Spinal cord (tissue), 10 donors: Measurements from ENCODE around the gene ZNF281. TPM values are rescaled to one million over a fixed set of nuclear protein-coding genes. Genes with fewer than 3 reads are reported as not detected.
"Not testable (repeated sequence)": the region's sequence is repeated elsewhere in the genome, so short reads cannot be mapped to it uniquely, and the experiment has no call there.

Source experiments
- DNase-seq, 6 donors: peaks; one replicate each; pipeline versions ENCODE4 v3.0.0 to v3.0.0-alpha.2; 2013 to 2015; ENCODE audit warnings: low spot score in 6 of 6, low read depth in 4 of 6
- H3K27ac ChIP-seq: one replicate; pipeline ENCODE4 v1.5.1; 2013; ENCODE audit warnings: low read depth, low read length, control low read depth
- H3K27me3 ChIP-seq: one replicate; pipeline ENCODE4 v1.6.1; 2013; ENCODE audit warnings: low read length; ENCODE audit not compliant: control insufficient read depth, insufficient read depth
- H3K36me3 ChIP-seq: one replicate; pipeline ENCODE4 v1.6.1; 2013; ENCODE audit warnings: low read length; ENCODE audit not compliant: control insufficient read depth, insufficient read depth
- H3K4me1 ChIP-seq: one replicate; pipeline ENCODE4 v1.6.1; 2013; ENCODE audit warnings: low read length; ENCODE audit not compliant: control insufficient read depth, insufficient read depth
- H3K4me3 ChIP-seq: one replicate; pipeline ENCODE4 v1.5.1; 2013; ENCODE audit warnings: low read depth, low read length, control low read depth
- H3K9me3 ChIP-seq: one replicate; pipeline ENCODE4 v1.6.1; 2013; ENCODE audit warnings: low read length; ENCODE audit not compliant: control insufficient read depth, insufficient read depth
- WGBS: methylation state at CpG from one replicate; pipeline ENCODE4 v1.1.5; 2013; ENCODE audit warnings: missing lambda C conversion rate; ENCODE audit not compliant: insufficient coverage; 5-methylcytosine and 5-hydroxymethylcytosine counted together
- polyA plus RNA-seq, 2 donors: library from polyadenylated mRNA; unstranded; fragments of 120-200 nt; gene quantifications; one replicate each; pipeline ENCODE4 v1.2.1, GENCODE V29; 2013; ENCODE audit not compliant: insufficient read length in 2 of 2
- total RNA-seq, 2 donors: library from RNA; depleted of rRNA in 1 of 2; stranded (reverse); fragments of 120-200 nt in 1 of 2; fragments of >200 nt in 1 of 2; gene quantifications; one replicate each; pipeline versions ENCODE4 v1.2.3 to v1.2.4, GENCODE V29; 2013 to 2014
- donor health status: healthy.

Gene ZNF281
- total and polyA plus RNA-seq, 4 donors, result 15.9 to 27.5 (median 20.3) TPM

GRCh38 chr1:200444478-200444877, 34.6 kb upstream of the ZNF281 start:
- H3K27ac ChIP-seq, result no peak overlapping the region
- 90% methylated on average over 3 of the region's 4 CpGs for WGBS
- no peaks in the 10 kb centered on the region for H3K27me3 ChIP-seq
- H3K4me1 ChIP-seq, result no peaks in the 10 kb centered on the region
- no peak for DNase-seq
- H3K4me3 ChIP-seq, result no peak overlapping the region
- no peaks in the 10 kb centered on the region for H3K36me3 ChIP-seq
- no peaks in the 10 kb centered on the region for H3K9me3 ChIP-seq

GRCh38 chr1:200443860-200444259, 34.0 kb upstream of the ZNF281 start:
- no CpG with 5 or more reads among the region's 2 CpGs for WGBS
- Histone ChIP-seq H3K27me3 (no peaks in the 10 kb centered on the region), H3K36me3 (no peaks in the 10 kb centered on the region), H3K4me1 (no peaks in the 10 kb centered on the region), H3K9me3 (no peaks in the 10 kb centered on the region), H3K27ac (no peak overlapping the region), H3K4me3 (no peak overlapping the region)
- DNase-seq, result no peak

GRCh38 chr1:200442537-200443156, 32.8 kb upstream of the ZNF281 start:
- H3K36me3 ChIP-seq, result no peaks in the 10 kb centered on the region
- no peak overlapping the region for H3K27ac ChIP-seq
- H3K4me3 ChIP-seq, result no peak overlapping the region
- WGBS, result no CpG with 5 or more reads among the region's 3 CpGs
- no peak for DNase-seq
- H3K9me3 ChIP-seq, result no peaks in the 10 kb centered on the region
- no peaks in the 10 kb centered on the region for H3K4me1 ChIP-seq
- no peaks in the 10 kb centered on the region for H3K27me3 ChIP-seq

GRCh38 chr1:200442023-200442422, 32.2 kb upstream of the ZNF281 start:
- no peaks in the 10 kb centered on the region for H3K27me3 ChIP-seq
- no peaks in the 10 kb centered on the region for H3K36me3 ChIP-seq
- no peak for DNase-seq
- H3K27ac ChIP-seq, result no peak overlapping the region
- H3K4me3 ChIP-seq, result no peak overlapping the region
- no peaks in the 10 kb centered on the region for H3K9me3 ChIP-seq
- WGBS, result 83% methylated on average over 1 of the region's 2 CpGs
- H3K4me1 ChIP-seq, result no peaks in the 10 kb centered on the region

GRCh38 chr1:200438911-200439310, 29.1 kb upstream of the ZNF281 start:
- Histone ChIP-seq H3K4me1 (no peaks in the 10 kb centered on the region), H3K36me3 (no peaks in the 10 kb centered on the region), H3K27me3 (no peaks in the 10 kb centered on the region), H3K9me3 (peaks cover 1% of the 10 kb centered on the region), H3K27ac (no peak overlapping the region), H3K4me3 (no peak overlapping the region)
- WGBS, result 83% methylated on average over 1 of the region's 1 CpG
- no peak for DNase-seq

DNA sequence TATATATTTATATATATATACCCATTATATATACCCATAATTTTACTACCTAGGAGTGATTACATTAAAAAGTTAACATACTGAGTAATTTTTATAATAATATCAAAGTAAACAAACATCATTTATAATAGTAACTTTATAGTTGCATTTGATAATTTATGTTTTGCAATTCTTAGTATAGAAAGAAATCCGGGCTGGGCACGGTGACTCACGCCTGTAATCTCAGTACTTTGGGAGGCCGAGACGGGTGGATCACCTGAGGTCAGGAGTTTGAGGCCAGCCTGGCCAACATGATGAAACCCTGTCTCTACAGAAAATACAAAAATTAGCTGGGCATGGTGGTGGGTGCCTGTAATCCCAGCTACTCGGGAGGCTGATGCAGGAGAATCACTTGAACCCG, 28.6 kb upstream of the ZNF281 start:
- not testable (repeated sequence) for DNase-seq
- no CpG with 5 or more reads among the region's 7 CpGs for WGBS

DNA sequence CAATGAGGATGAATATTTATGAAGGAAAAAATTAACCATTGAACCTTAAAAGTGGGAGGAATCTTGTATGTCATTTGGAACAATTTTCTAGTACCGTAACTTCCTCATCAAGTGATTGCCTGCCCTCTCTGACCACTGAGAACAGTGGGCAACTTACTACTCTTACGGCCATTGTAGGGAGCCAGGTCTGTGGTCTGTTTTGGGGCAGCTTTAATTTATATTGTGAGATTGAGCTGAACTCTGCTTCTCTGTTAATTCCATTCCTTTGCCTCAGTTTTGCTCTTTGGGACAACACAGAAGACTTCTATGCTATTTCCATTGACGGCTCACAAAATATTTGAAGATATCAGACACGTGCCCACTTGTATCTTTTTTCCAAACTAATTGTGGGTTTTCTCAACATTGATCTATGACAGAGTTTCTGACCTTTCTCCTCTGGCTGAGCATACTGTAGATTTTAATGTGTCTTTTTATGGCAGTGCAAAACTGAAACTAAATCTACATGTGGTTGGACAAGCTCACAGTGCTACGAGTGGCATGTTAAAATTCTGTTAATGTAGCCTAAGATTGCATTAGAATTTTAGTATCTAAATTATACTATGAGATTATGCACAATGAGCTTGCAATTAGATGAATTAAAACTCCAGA, 27.8 kb upstream of the ZNF281 start:
- Histone ChIP-seq H3K36me3 (no peaks in the 10 kb centered on the region), H3K27ac (no peak overlapping the region), H3K4me3 (no peak overlapping the region), H3K4me1 (no peaks in the 10 kb centered on the region), H3K27me3 (no peaks in the 10 kb centered on the region), H3K9me3 (peaks cover 1% of the 10 kb centered on the region)
- 100% methylated on average over 1 of the region's 5 CpGs for WGBS
- DNase-seq, result no peak

More for the DNA sequence above, 28.6 kb upstream of the ZNF281 start:
- H3K4me3 ChIP-seq, H3K27me3 ChIP-seq, H3K9me3 ChIP-seq, H3K4me1 ChIP-seq, H3K36me3 ChIP-seq, H3K27ac ChIP-seq: not testable (repeated sequence)

DNA sequence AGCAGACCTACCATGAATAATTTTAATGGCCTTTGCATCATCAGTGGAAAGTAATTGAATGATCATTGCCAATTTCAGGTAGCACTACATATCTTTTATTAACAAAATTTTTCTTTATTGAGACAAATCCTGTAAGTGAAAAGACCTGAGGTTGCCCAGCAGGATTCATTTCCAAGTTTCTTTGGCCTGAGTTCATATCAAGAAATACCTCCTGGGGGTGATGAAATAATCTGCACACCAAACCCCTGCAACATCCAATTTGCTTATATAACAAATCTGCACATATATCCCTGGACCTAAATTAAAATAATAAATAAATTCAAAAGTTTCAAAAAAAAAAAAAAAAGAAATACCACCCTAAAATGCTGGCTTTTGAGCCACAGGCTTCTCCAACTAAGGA, 27.3 kb upstream of the ZNF281 start:
- peaks cover 1% of the 10 kb centered on the region for H3K9me3 ChIP-seq
- H3K4me3 ChIP-seq, result no peak overlapping the region
- no peak for DNase-seq
- no peak overlapping the region for H3K27ac ChIP-seq
- no peaks in the 10 kb centered on the region for H3K27me3 ChIP-seq
- no peaks in the 10 kb centered on the region for H3K4me1 ChIP-seq
- H3K36me3 ChIP-seq, result no peaks in the 10 kb centered on the region

GRCh38 chr1:200436436-200436835, 26.6 kb upstream of the ZNF281 start:
- H3K27ac ChIP-seq, result no peak overlapping the region
- no peaks in the 10 kb centered on the region for H3K27me3 ChIP-seq
- H3K4me3 ChIP-seq, result no peak overlapping the region
- no peak for DNase-seq
- H3K36me3 ChIP-seq, result no peaks in the 10 kb centered on the region
- H3K9me3 ChIP-seq, result peaks cover 1% of the 10 kb centered on the region
- no peaks in the 10 kb centered on the region for H3K4me1 ChIP-seq

GRCh38 chr1:200435200-200435780, 25.5 kb upstream of the ZNF281 start:
- peak in 1 of 6 donors; percentile 32 for DNase-seq
- Histone ChIP-seq H3K27me3 (no peaks in the 10 kb centered on the region), H3K4me3 (no peak overlapping the region), H3K4me1 (no peaks in the 10 kb centered on the region), H3K9me3 (peaks cover 1% of the 10 kb centered on the region), H3K27ac (no peak overlapping the region), H3K36me3 (no peaks in the 10 kb centered on the region)
- 85% methylated on average over 5 of the region's 8 CpGs for WGBS
